Nephron (organoid): ENCODE measurements around the gene CDH12.

ENCODE experiments used
- H3K27ac Mint-ChIP-seq, 3 experiments: 2 replicates each; pipeline ENCODE4 v1.8.0; 2020; ENCODE audit warnings: mixed read lengths in 3 of 3, mild to moderate bottlenecking in 2 of 3, moderate library complexity in 1 of 3
- H3K27me3 Mint-ChIP-seq: 2 replicates; pipeline ENCODE4 v1.8.0; 2021; ENCODE audit warnings: low read depth, mild to moderate bottlenecking, moderate library complexity, mixed read lengths
- H3K36me3 Mint-ChIP-seq: 2 replicates; pipeline ENCODE4 v1.8.0; 2020; ENCODE audit warnings: low read depth, mixed read lengths
- H3K4me1 Mint-ChIP-seq: 2 replicates; pipeline ENCODE4 v1.8.0; 2020; ENCODE audit warnings: mixed read lengths
- H3K4me3 Mint-ChIP-seq, 3 experiments: 2 replicates each; pipeline ENCODE4 v1.8.0; 2020; ENCODE audit warnings: mild to moderate bottlenecking in 3 of 3, mixed read lengths in 3 of 3, moderate library complexity in 2 of 3
- H3K9me3 Mint-ChIP-seq: 2 replicates; pipeline ENCODE4 v1.8.0; 2020; ENCODE audit warnings: mixed read lengths
- TF ChIP-seq, protein P1 (sequence below), 3 experiments: fragments of 200-600 bp; sonication (generic); IDR thresholded peaks; one replicate each; pipeline ENCODE4 v1.5.0; 2021; ENCODE audit warnings: antibody characterized with exemption in 3 of 3; ENCODE audit not compliant: unreplicated experiment in 3 of 3

The CDH12 gene

DNA sequence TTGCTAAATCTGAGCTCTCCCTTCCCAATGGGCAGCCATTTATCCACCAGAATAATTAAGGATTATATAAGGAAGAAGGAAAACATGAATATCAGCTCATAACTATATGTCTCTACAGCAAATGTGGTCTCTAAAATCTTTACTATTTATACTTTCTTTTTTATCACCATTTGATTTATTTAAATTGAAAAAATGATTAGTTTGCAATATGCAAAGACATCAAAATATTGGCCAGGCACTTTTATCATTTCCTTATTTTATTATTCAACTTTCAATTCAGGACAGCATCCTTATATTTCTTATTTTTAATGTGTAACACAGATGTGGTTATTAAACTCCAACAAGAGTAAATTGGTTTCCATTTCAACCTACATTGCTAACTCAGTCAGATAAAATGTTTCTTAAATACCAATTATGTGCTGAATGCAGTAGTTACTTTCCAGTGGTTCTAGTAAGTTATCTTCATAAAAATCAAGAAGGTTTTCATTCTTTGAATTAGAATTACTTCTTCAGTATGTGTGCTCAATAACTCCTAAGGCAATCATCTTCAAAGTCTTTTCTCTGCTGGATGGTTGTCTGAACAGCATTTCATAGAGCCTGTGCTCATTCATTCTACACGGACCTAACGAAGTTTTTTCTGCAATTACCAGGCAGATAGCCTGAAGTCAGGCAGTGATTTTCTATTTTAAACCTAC is 1148.0 kb downstream of the CDH12 start:
- Mint-ChIP-seq H3K27me3 (no peaks in the 10 kb centered on the region), H3K27ac (no peak overlapping the region), H3K4me3 (no peak overlapping the region), H3K36me3 (no peaks in the 10 kb centered on the region), H3K4me1 (peaks cover 5% of the 10 kb centered on the region), H3K9me3 (no peaks in the 10 kb centered on the region)
- TF ChIP-seq, protein P1, sequence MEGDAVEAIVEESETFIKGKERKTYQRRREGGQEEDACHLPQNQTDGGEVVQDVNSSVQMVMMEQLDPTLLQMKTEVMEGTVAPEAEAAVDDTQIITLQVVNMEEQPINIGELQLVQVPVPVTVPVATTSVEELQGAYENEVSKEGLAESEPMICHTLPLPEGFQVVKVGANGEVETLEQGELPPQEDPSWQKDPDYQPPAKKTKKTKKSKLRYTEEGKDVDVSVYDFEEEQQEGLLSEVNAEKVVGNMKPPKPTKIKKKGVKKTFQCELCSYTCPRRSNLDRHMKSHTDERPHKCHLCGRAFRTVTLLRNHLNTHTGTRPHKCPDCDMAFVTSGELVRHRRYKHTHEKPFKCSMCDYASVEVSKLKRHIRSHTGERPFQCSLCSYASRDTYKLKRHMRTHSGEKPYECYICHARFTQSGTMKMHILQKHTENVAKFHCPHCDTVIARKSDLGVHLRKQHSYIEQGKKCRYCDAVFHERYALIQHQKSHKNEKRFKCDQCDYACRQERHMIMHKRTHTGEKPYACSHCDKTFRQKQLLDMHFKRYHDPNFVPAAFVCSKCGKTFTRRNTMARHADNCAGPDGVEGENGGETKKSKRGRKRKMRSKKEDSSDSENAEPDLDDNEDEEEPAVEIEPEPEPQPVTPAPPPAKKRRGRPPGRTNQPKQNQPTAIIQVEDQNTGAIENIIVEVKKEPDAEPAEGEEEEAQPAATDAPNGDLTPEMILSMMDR (IDR thresholded peaks at IDR 0.05; ENCODE audit: unreplicated experiment in 3 of 3): no peak

DNA sequence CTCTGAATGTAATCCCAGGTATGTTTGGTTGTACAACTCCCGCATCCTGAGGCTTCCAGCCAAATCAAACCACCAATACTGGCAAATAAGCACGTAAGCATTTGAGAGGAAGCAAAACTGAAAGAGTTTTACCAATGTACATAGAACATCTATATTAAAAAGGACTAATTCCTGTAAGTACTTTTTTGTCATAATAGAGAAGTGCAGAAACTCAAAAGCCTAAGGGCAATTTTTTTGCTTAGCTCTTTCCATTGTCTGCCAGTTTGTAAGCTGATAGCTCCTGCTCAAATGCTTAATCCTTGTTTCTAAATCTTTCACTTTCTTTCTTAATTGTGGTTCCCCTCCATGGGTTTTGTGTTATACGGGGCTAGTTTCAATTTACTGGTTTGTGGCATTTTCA is 1151.8 kb downstream of the CDH12 start:
- TF ChIP-seq, protein P1 (IDR thresholded peaks at IDR 0.05; ENCODE audit: unreplicated experiment in 3 of 3): no peak
- Mint-ChIP-seq H3K4me3 (no peak overlapping the region), H3K27me3 (no peaks in the 10 kb centered on the region), H3K36me3 (no peaks in the 10 kb centered on the region), H3K9me3 (peaks cover under 1% of the 10 kb centered on the region), H3K4me1 (peaks cover 5% of the 10 kb centered on the region), H3K27ac (no peak overlapping the region)
